Measurements from ENCODE around the gene LGI1. TPM values are rescaled to one million over a fixed set of nuclear protein-coding genes. Genes with fewer than 3 reads are reported as not detected.
"Not testable (repeated sequence)": the region's sequence is repeated elsewhere in the genome, so short reads cannot be mapped to it uniquely, and the experiment has no call there.

Gene LGI1
- total and polyA plus RNA-seq, 9 donors = 20.1 to 43.0 (median 25.9) TPM

- no peaks in the 10 kb centered on the region for H3K9me3 ChIP-seq (replicated peaks; ENCODE audit: control insufficient read depth, low read depth, low read length)
- H3K4me1 ChIP-seq (ENCODE audit: control insufficient read depth, insufficient read depth, low read length) = peaks cover 12% of the 10 kb centered on the region
- DNase-seq = peak; percentile 68
- no peaks in the 10 kb centered on the region for H3K36me3 ChIP-seq (ENCODE audit: control insufficient read depth, insufficient read depth, low read length)
- no peak overlapping the region for H3K4me3 ChIP-seq (ENCODE audit: low read length)
- peaks cover 5% of the 10 kb centered on the region for H3K27me3 ChIP-seq (ENCODE audit: control insufficient read depth, insufficient read depth, low read length)
- H3K27ac ChIP-seq (ENCODE audit: low read length) = no peak overlapping the region
- WGBS (ENCODE audit: insufficient coverage) = 0% methylated on average over 5 of the region's 8 CpGs
These were observed 58.5 kb downstream of the LGI1 start for GRCh38 chr10:93816123-93816747.

GRCh38 chr10:93818086-93818485, 60.4 kb downstream of the LGI1 start:
- DNase-seq = no peak
- no peaks in the 10 kb centered on the region for H3K36me3 ChIP-seq (ENCODE audit: control insufficient read depth, insufficient read depth, low read length)
- peaks cover 5% of the 10 kb centered on the region for H3K27me3 ChIP-seq (ENCODE audit: control insufficient read depth, insufficient read depth, low read length)
- H3K9me3 ChIP-seq (replicated peaks; ENCODE audit: control insufficient read depth, low read depth, low read length) = no peaks in the 10 kb centered on the region
- peaks cover 12% of the 10 kb centered on the region for H3K4me1 ChIP-seq (ENCODE audit: control insufficient read depth, insufficient read depth, low read length)
- WGBS (ENCODE audit: insufficient coverage) = 80% methylated on average over 2 of the region's 5 CpGs
- no peak overlapping the region for H3K4me3 ChIP-seq (ENCODE audit: low read length)
- no peak overlapping the region for H3K27ac ChIP-seq (ENCODE audit: low read length)

GRCh38 chr10:93819520-93819919, 61.8 kb downstream of the LGI1 start:
- DNase-seq = no peak
- WGBS (ENCODE audit: insufficient coverage) = 100% methylated on average over 1 of the region's 4 CpGs
- Histone ChIP-seq H3K9me3 (replicated peaks; ENCODE audit: control insufficient read depth, low read depth, low read length) (no peaks in the 10 kb centered on the region), H3K4me1 (ENCODE audit: control insufficient read depth, insufficient read depth, low read length) (peaks cover 12% of the 10 kb centered on the region), H3K36me3 (ENCODE audit: control insufficient read depth, insufficient read depth, low read length) (no peaks in the 10 kb centered on the region), H3K27me3 (ENCODE audit: control insufficient read depth, insufficient read depth, low read length) (peaks cover 5% of the 10 kb centered on the region), H3K27ac (ENCODE audit: low read length) (no peak overlapping the region), H3K4me3 (ENCODE audit: low read length) (no peak overlapping the region)

DNA sequence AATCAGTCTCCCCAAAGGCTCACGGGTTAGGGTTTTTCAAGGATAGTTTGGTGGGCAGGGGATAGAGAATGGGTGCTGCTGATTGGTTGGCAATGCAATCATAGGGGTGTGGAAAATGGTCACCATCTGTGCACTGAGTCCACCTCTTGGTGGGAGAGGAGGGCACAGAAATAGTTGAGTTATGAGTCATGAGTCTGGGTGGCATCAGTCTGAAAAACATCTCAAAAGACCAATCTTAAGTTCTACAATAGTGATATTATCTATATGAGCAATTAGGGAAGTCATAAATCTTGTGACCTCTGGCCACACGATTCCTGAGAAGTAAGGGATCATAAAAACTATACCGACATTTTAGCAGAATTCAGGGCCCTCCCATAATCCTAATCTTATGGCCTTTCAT, 62.7 kb downstream of the LGI1 start:
- Histone ChIP-seq H3K27ac (ENCODE audit: low read length) (no peak overlapping the region), H3K36me3 (ENCODE audit: control insufficient read depth, insufficient read depth, low read length) (no peaks in the 10 kb centered on the region), H3K4me3 (ENCODE audit: low read length) (no peak overlapping the region), H3K9me3 (replicated peaks; ENCODE audit: control insufficient read depth, low read depth, low read length) (no peaks in the 10 kb centered on the region), H3K27me3 (ENCODE audit: control insufficient read depth, insufficient read depth, low read length) (peaks cover 5% of the 10 kb centered on the region), H3K4me1 (ENCODE audit: control insufficient read depth, insufficient read depth, low read length) (peaks cover 8% of the 10 kb centered on the region)
- DNase-seq = no peak
- WGBS (ENCODE audit: insufficient coverage) = 86% methylated on average over 1 of the region's 3 CpGs

GRCh38 chr10:93821051-93821772, 63.5 kb downstream of the LGI1 start:
- H3K4me1 ChIP-seq (ENCODE audit: control insufficient read depth, insufficient read depth, low read length) = peaks cover 1% of the 10 kb centered on the region
- no peaks in the 10 kb centered on the region for H3K9me3 ChIP-seq (replicated peaks; ENCODE audit: control insufficient read depth, low read depth, low read length)
- DNase-seq = no peak
- H3K36me3 ChIP-seq (ENCODE audit: control insufficient read depth, insufficient read depth, low read length) = no peaks in the 10 kb centered on the region
- WGBS (ENCODE audit: insufficient coverage) = 57% methylated on average over 1 of the region's 4 CpGs
- no peak overlapping the region for H3K27ac ChIP-seq (ENCODE audit: low read length)
- peaks cover 5% of the 10 kb centered on the region for H3K27me3 ChIP-seq (ENCODE audit: control insufficient read depth, insufficient read depth, low read length)
- no peak overlapping the region for H3K4me3 ChIP-seq (ENCODE audit: low read length)

GRCh38 chr10:93826355-93826754, 68.6 kb downstream of the LGI1 start:
- 10% methylated on average over 7 of the region's 7 CpGs for WGBS (ENCODE audit: insufficient coverage)
- Histone ChIP-seq H3K27ac (ENCODE audit: low read length) (no peak overlapping the region), H3K27me3 (ENCODE audit: control insufficient read depth, insufficient read depth, low read length) (no peaks in the 10 kb centered on the region), H3K9me3 (replicated peaks; ENCODE audit: control insufficient read depth, low read depth, low read length) (no peaks in the 10 kb centered on the region), H3K36me3 (ENCODE audit: control insufficient read depth, insufficient read depth, low read length) (no peaks in the 10 kb centered on the region), H3K4me3 (ENCODE audit: low read length) (no peak overlapping the region), H3K4me1 (ENCODE audit: control insufficient read depth, insufficient read depth, low read length) (no peaks in the 10 kb centered on the region)
- DNase-seq = peak; percentile 28

- no peaks in the 10 kb centered on the region for H3K9me3 ChIP-seq (replicated peaks; ENCODE audit: control insufficient read depth, low read depth, low read length)
- no peak for DNase-seq
- no peaks in the 10 kb centered on the region for H3K36me3 ChIP-seq (ENCODE audit: control insufficient read depth, insufficient read depth, low read length)
- no peaks in the 10 kb centered on the region for H3K27me3 ChIP-seq (ENCODE audit: control insufficient read depth, insufficient read depth, low read length)
- no peaks in the 10 kb centered on the region for H3K4me1 ChIP-seq (ENCODE audit: control insufficient read depth, insufficient read depth, low read length)
- H3K4me3 ChIP-seq (ENCODE audit: low read length) = no peak overlapping the region
- H3K27ac ChIP-seq (ENCODE audit: low read length) = no peak overlapping the region
- no CpG with 5 or more reads among the region's 11 CpGs for WGBS (ENCODE audit: insufficient coverage)
These were observed 69.5 kb downstream of the LGI1 start for GRCh38 chr10:93827056-93827804.

DNA sequence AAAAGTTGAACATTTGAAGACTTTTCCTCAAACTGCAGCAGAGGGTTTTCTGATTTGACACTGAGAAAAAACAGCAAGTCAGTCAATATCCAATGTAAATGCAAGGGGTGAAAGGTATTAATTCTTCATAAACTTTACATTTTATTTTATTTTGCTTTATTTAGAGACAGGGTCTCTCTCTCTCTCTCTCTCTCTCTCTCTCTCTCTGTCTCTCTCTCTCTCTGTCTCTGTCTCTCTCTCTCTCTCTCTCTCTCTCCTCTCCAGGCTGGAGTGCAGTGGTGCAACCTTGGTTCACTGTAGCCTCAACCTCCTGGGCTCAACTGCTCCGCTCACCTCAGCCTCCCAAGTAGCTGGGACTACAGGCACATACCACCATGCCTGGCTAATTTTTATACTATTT, 73.3 kb downstream of the LGI1 start:
- not testable (repeated sequence) for H3K36me3 ChIP-seq (ENCODE audit: control insufficient read depth, insufficient read depth, low read length); H3K4me3 ChIP-seq (ENCODE audit: low read length); DNase-seq; H3K4me1 ChIP-seq (ENCODE audit: control insufficient read depth, insufficient read depth, low read length); H3K27me3 ChIP-seq (ENCODE audit: control insufficient read depth, insufficient read depth, low read length); H3K27ac ChIP-seq (ENCODE audit: low read length); H3K9me3 ChIP-seq (replicated peaks; ENCODE audit: control insufficient read depth, low read depth, low read length)
- WGBS (ENCODE audit: insufficient coverage) = no CpG with 5 or more reads among the region's 1 CpG

DNA sequence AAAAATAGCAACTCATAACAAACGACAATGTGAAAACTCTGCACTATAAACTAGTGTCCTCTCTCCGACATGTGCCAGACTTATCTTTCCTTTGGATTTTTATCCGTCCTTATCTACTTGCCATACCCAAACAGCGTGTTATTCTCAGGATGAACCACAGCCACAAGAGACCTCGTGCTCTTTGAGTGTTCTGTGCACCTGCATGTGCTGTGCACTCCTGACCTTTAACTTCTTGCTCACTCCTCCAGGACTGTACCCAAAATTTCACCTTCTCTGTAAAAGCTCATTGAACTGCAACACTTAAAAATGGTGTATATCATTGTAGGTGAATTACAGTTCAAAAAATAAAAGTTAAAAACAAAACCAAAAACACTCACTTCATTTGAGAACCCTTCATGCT, 78.0 kb downstream of the LGI1 start:
- Histone ChIP-seq H3K4me3 (ENCODE audit: low read length) (no peak overlapping the region), H3K4me1 (ENCODE audit: control insufficient read depth, insufficient read depth, low read length) (no peaks in the 10 kb centered on the region), H3K9me3 (replicated peaks; ENCODE audit: control insufficient read depth, low read depth, low read length) (peaks cover 10% of the 10 kb centered on the region), H3K36me3 (ENCODE audit: control insufficient read depth, insufficient read depth, low read length) (no peaks in the 10 kb centered on the region), H3K27me3 (ENCODE audit: control insufficient read depth, insufficient read depth, low read length) (peaks cover 3% of the 10 kb centered on the region), H3K27ac (ENCODE audit: low read length) (no peak overlapping the region)
- 41% methylated on average over 3 of the region's 5 CpGs for WGBS (ENCODE audit: insufficient coverage)
- DNase-seq = no peak

GRCh38 chr10:93837822-93838221, 80.1 kb downstream of the LGI1 start:
- no CpG with 5 or more reads among the region's 1 CpG for WGBS (ENCODE audit: insufficient coverage)
- Histone ChIP-seq H3K4me1 (ENCODE audit: control insufficient read depth, insufficient read depth, low read length) (no peaks in the 10 kb centered on the region), H3K27ac (ENCODE audit: low read length) (no peak overlapping the region), H3K36me3 (ENCODE audit: control insufficient read depth, insufficient read depth, low read length) (no peaks in the 10 kb centered on the region), H3K27me3 (ENCODE audit: control insufficient read depth, insufficient read depth, low read length) (peaks cover 3% of the 10 kb centered on the region), H3K4me3 (ENCODE audit: low read length) (no peak overlapping the region), H3K9me3 (replicated peaks; ENCODE audit: control insufficient read depth, low read depth, low read length) (peaks cover 10% of the 10 kb centered on the region)
- no peak for DNase-seq
